Measurements from ENCODE around the gene MIP.
"Not testable (repeated sequence)": the region's sequence is repeated elsewhere in the genome, so short reads cannot be mapped to it uniquely, and the experiment has no call there.

Gene MIP

DNA sequence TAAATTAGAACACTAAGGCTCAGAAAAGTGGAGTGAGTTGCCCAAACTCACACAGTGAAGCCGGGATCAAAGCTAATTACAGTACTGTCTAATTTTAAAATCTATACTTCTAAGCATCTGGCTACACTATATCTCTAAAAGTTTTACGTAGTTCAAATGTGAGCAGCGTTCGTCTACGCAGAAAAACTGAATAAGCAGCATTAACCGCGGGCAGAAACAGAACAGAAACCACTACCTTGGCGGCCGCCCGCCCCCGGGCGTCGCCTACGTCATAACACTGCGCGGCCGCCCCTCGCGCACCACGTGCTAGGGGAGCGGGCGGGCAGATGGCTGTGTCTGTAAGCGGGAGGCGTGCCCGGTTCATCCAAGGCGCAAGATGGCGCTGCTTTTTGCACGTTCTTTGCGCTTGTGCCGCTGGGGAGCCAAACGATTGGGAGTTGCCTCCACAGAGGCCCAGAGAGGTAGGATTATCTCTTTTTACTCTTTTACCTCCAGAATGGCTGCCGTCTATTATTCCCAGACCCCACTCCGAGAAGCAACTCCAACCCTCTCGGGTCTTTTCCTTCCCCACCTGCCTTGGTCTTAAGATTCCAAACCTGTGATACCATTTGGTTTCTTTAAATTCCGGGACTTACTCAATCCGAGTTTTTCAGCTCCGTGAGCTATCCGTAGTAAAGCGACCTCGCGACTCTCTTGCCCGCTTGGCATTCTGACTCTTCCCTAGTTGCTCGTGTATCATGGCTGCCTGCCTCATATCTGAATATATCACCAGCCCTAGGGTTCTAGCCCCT lies 14.0 kb upstream of the MIP start, which contains the start of gene SPRYD4:
SPRYD4 (plus strand) TSS at position 363 of the 791 bp plus-strand sequence; CDS start at position 377, 14 bp downstream.
- peak; percentile 86 for DNase-seq (ENCODE audit: low spot score)

DNA sequence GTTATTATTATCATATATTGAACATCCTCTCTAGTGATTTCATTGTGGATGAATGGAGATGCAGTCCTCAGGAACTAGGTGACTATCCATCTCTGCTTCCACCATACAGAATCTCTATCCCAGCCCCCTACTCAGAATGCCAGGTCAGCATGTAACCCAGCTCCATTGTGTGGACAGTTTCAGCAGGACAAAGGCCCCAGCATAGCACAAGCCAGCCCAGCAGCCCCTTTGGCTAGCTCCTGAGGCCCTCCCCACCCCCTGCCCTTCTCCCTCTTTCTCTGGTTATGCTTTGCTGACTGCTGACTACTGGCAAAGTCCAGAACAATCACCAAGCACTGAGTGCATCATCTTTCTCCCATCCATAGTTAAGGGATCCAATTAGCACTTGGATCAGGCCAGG lies 8.1 kb upstream of the MIP start:
- no peak for DNase-seq (ENCODE audit: low spot score)

DNA sequence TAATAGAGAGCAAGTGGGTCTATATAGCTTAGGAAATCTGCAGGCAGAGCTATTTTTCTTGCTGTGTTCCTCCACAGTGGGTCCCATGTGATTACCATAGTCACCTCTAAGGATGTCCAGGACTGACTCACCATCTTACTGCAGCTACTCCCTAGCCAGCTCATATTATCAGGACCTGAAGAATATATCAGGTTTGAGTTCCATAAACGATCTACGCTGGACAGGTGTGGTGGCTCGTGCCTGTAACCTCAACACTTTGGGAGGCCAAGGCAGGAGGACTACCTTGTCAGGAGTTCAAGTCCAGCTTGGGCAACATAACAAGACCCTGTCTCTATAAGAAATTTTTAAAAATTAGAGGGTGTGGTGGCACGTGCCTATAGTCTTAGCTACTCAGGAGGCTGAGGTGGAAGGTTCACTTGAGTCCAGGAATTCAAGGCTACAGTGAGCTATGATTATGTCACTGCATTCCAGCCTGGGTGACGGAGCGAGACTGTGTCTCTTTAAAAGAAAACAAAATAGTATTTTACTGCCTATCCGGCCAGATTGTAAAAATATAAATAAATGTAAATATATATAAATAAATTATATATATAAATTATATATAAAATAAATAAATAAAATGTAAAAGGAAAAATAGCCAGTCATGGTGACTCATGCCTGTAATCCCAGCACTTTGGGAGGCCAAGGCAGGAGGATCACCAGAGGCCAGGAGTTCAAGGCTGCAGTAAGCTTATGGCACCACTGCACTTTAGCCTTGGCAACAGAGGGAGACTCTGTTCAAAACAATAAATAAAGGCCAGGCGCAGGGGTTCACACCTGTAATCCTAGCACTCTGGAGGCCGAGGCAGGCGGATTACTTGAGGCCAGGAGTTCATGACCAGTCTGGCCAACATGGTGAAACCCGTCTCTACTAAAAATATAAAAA lies 7.0 kb upstream of the MIP start:
- no peak for DNase-seq (ENCODE audit: low spot score)

DNA sequence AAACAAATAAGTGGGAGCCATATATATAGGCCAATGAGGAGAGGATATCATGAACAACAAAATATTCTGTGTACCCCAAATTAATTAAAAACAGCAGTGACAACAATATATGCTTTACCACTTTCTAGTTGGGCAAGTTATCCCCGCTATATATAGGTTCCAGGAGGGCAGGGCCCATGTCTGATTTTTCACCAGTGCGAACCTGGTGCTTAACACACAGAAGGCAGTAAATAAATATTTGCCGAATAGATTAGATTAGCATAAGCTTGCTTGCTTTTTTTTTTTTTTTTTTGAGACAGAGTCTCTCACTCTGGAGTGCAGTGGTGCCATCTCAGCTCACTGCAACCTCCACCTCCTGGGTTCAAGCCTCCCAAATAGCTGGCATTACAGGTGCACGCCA lies 3.4 kb upstream of the MIP start:
- no peak for DNase-seq (ENCODE audit: low spot score)

DNA sequence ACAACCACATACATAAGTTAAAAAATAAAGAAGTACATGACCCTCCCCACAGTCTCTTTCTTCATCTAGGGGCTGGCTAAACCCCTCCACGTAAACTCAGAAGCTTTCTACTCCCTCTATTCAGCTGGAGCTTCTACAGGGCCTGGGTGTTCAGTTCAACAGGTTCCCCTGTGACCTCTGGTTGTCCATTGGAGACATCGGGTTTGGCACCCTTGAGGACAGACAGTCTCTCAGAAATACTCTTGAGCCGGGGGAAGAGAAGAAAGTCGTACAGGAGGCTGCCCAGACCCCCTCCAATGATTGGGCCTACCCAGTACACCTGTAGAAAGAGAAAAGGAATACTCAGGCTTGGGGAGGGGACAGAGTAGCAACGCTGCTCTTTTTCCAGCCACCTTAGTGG lies 3.3 kb downstream of the MIP start:
- DNase-seq (ENCODE audit: low spot score): no peak

DNA sequence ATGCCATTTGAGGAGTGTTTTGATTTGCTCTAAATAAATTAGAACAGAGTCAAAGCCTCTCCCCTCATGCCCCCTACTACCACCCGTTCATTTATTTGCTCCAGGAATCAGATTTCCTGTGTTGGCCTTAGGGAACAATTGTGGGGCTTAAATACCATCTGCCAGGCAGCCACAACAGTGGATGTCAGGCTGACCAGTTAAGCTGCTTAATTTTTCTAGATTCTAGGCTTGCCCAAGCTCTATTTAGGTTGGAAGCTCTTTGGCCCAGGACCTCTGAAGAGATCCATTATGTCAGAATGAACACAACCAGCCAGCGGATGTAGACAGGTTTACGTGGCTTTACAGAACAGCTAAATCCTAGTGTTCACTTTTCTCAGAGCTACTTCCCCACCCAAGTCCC lies 4.2 kb downstream of the MIP start:
- no peak for DNase-seq (ENCODE audit: low spot score)

DNA sequence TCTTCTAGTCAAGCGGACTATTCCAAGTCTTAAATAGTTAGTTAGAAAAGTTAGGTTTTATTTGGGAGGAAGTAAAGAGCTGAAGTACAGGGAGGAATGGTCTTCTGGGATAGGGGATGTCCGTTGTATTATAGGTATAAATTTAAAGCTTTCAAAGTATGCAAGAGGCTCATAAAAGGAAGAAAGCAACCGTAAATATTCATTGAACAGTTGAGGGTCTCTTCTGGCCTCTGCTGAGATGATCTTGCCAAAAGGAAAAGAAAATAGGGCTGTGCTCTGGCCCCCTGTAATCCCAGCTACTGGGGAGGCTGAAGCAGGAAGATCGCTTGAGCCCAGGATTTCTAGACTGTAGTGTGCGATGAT lies 4.9 kb downstream of the MIP start:
- DNase-seq (ENCODE audit: low spot score): no peak

DNA sequence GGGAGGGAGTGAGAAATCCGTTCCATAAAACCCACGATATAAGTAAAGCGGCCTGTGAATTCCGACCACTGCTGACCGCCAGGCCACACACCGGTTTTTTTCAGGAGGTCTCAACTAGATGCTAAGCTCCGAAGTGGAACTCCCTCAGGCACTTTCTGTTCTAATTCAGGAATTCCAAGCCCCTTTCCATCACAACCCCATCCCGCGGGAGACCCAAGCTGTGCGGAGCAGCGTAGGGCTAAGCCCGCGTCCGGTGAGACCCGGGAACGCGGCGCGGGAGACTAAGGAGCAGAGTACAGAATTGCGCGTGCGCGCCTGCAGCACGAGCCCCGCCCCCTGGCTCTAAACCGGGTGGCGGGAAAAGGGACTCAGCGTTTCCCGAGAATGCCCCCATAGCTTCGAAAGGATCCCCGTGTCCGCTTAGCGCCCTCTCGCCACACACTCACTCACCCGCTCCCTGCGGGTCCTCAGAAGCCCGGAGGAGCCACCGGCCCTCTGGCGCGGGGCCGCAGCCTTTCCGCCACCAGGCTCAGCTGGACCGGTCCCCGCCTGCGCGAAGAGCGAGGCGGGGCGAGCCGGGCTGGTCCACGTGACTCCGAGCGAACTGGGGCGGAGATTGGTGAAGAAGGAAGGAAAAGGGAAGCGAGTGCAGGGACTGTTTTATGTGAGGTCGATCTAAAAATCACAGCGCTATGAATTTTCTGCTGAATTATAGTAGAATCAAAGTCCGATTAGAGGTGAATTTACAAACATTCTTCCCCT lies 5.4 kb downstream of the MIP start, which contains the start of gene TIMELESS:
TIMELESS (minus strand) TSS at position 567 of the 762 bp plus-strand sequence. CDS start 15,256 bp downstream, outside the sequence.
- DNase-seq (ENCODE audit: low spot score): peak; percentile 92

DNA sequence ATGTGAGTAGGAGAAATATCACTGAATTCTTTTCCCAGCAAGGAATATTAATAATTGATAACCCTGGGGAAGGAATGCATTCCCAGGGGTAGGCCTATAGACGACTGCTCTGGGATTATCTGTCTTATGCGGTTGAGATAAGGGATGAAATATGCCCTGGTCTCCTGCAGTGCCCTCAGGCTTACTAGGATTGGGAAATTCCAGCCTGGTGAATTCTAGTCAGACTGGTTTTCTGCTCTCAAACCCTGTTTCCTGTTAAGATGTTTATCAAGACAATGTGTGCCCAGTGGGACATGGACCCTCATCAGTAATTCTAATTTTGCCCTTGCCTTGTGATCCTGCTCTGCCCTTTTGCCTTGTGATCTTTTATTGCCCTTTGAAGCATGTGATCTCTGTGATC lies 11.2 kb downstream of the MIP start:
- not testable (repeated sequence) for DNase-seq (ENCODE audit: low spot score)

DNA sequence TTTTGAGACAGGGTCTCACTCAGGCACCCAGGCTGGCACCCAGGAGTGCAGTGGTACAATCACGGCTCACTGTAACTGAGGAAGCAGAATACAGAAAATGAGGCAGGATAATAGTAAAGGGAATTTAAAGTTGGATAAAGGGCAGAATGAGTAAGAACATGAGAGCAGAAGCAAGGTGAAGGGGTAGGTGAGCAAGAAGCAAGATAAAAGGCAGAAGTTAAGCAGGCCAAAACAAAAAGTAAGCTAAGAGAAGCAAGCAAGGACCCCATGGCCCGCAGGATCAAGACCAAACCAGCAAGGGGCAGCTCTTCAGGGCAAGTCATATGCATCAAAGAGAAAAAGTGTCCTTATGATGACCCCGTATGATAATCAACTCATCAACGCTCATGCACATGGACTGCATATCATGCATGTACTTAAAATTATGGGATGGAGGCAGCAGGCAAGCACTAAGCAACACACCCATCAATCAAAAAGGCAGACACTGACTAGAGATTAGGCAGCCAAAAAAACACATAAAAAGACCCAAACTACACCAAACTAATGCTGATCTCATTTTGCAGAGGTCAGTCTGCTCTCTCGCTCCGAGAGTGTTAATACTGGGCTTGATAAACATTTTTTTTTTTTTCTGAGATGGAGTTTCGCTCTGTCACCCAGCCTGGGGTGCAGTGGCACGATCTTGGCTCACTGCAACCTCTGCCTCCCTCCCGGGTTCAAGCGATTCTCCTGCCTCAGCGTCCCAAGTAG lies 16.9 kb downstream of the MIP start:
- no peak for DNase-seq (ENCODE audit: low spot score)

DNA sequence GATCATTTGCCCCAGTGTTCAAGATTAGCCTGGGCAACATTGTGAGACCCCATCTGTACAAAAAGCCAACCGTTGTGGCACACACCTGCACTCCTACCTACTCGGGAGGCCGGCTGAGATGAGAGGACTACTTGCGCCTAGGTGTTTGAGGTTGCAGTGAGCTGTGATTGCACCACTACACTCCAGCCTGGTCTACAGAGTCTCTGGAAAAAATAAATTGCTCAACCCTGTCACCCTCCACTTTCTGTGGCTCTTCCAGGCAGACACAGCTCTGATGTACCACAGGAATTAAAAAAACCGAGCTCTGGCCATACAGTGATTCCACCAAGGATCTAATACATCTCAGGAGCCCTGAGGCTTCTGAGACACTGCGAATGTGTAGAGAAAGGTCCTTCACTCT lies 19.6 kb downstream of the MIP start:
- no peak for DNase-seq (ENCODE audit: low spot score)

DNA sequence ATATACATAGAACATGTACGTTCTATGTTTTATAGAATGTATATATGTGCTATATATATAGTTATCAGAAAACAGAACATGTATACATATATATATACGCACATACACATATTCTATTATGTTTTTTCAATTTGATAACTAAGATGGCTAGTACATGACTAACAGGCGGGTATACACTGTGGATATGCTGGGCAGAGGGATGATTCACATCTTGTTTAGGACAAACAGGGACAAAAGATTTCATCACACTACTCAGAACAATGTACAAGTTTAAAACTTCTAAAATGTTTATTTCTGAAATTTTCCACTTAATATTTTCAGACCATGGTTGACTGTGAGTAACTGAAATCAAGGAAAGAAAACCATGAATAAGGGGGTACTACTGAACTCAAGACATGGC lies 22.6 kb downstream of the MIP start:
- no peak for DNase-seq (ENCODE audit: low spot score)

DNA sequence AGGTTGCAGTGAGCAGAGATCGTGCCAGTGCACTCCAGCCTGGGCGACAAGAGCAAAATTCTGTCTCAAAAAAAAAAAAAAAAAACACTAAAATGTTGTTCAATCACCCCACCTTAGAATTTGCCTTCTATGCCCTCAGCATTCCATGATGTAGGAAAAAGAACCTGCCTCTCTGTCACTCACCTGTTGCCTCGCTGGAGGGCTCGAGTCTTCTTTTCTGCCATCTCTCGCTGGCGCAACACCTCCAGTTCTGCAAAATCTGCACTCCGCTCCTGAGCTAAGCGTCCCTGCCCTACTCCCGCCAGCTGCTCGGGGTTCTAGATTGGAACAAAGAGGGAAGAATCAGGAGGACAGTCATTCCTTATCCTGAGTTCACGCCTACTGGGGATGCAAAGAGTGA lies 23.2 kb downstream of the MIP start:
- DNase-seq (ENCODE audit: low spot score): no peak

DNA sequence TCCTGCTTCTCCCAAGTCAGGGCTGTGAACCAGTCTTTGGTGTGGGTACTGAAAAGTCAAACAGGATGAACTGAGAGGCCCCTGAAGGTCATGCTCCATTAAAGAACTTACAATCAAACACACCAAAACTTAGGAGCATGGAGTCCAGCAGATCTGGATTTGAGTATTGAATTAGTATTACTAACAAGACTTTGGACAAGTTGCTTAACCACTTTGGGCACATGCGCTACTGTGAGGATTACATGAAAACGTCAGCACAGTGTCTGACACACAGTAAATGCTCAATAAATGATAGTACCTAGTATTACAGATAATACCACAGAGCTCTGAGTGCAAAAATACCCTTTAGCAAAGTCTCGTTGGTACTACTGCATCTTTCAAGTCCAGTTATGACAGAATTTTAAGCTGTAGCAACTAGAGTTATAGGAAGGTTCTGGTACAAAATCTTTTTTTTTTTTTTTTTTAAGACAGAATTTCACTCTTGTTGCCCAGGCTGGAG lies 28.5 kb downstream of the MIP start:
- DNase-seq (ENCODE audit: low spot score): no peak

DNA sequence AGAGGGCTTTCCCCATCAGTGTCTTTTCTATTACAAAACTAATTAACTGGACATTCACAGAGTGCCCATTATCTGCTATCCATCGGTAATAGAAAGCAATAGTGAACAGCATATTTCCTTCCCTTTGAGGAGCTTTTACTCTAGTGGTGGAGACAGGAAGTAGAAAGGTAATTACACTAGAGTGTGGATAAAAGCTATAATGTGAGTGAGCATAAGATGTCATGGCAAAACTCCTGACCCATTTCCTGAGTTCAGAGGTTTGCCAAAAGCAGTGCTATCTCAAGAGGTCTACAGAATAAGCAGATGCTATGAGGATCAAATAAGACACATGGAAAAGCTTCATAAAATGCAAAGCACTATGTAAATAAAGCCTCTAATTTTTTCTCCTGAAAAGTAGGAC lies 29.3 kb downstream of the MIP start:
- no peak for DNase-seq (ENCODE audit: low spot score)

DNA sequence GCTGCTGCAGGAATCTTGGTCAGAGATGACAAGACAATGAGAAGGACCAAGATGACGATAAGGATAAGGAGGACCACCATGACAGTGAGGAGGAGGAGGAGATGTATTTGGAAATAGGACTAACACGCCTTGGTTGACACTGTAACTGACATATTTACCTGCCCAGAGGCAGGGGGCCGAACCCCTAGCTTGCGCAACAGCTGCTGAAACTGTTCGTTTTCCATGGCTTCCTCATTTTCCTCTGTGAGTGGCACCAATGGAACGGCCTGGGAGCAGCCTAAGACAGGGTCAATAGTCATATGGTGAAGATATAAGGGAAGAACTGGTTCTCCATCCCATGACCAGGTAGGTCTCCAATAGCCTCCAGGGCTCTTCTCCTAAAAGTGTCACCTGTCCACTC lies 34.0 kb downstream of the MIP start:
- no peak for DNase-seq (ENCODE audit: low spot score)

DNA sequence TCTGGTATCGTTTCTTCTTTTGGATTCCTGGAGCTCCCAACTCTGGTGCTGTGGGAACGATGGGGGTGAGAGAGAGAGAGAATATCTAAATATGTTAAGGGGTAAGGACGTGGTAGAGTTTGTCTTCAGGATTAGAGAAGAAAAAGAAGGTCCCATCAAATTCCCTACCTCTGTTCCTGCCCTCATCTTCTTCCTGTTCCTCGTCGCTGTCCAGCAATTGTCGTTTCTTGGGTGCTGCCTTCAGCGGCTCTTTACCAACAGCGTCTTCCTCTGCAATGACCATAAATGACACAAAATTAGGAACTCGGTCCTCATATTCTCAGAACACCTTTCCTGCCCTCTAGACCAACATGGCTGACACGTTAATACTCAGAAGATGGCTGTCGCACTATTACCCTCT lies 36.7 kb downstream of the MIP start:
- DNase-seq (ENCODE audit: low spot score): no peak

DNA sequence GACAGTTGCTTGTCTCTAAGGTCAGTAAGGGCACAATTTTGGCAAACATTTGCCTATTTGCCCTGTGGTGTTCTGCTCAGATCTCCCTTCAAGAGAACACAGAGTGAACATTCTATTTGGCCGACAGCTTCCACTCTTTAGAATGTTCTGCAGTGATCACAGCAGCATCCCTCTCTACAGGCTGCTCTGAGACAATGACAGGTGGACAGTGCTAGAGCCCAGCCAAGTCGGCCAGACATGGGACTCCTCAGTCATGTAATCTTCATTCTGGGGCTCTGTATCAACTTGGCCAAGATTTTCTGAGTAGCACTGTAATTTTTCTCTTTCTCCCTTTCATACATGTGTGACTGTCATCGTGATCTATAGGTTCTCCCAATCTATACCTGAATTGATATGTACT lies 40.1 kb downstream of the MIP start:
- no peak for DNase-seq (ENCODE audit: low spot score)

DNA sequence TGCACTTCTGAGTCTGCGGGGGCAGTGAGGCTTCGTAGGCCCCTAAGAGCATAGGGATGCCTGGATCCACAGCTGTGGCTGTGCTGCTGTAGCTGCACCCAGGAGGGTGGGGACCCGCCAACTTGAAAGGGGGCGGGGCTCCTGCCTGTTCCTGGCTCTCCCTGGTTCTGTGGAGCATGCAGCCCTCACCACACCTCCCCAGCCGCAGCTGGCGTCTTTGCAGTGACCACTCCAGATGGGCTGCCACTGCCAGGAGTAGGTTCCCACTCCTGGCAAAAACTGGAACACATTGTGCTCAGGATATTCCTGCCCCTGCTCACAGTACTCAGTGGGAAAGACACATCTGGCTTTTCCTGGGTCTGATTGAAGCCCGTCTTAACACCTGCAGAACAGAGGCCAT lies 41.1 kb downstream of the MIP start:
- no peak for DNase-seq (ENCODE audit: low spot score)

DNA sequence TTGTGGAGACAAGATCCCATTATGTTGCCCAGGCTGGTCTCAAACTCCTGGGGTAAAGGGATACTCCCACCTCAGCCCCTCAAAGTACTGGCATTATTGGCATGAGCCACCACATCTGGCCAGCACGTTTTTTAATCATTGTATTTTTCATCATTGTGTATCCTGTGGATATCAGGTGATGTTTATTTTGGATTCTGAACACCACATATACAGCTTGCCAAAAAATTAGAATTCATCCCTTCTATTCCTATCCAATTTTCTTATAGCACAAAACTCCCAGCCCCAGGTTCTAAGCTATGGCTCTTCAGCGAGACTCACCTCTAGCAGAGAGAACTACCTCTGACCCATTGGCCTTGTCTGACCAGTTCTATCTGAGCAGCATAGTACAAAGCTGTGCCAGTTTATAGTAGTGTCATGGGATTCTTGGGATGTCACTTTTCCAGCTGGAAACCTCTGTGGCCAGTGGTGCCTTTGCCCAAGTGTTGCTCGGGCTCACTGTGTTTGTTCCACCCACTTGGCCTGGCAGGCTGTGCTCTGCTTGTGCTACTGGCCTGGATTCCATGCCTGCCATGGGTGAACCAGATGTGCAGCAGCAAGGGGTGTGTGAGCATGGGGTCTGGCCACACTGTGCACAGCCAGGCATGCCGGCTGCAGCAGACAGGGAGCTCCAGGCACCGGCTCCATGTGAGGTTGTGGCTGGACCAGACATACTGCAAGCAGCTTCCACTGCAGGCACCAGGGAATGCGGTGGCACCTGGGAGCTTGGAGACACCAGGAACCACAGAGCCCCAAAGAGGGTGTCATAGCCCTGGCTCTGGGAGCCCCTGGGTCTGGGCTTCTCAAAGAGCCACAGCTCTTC lies 42.4 kb downstream of the MIP start:
- no peak for DNase-seq (ENCODE audit: low spot score)

DNA sequence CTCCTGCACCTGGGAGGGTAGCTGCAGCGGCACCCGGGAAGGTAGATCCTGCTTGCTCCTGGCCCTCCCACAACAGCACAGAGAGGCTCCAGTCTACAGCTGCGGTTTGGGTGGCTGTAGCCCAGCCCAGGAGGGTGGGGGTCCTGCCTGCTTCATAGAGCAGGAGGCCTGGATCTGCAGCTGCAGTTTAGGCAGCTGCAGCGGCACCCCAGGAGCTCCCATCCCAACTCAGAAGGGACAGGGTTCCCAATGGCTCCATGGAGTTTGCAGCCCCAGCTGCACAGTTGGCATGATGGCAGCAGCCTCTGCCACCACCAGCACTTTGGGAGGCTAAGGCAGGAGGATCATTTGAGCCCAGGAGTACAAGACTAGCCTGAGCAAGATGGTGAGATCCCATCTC lies 43.7 kb downstream of the MIP start:
- no peak for DNase-seq (ENCODE audit: low spot score)

All from HuH-7.5 (cell line).